Parathyroid adenoma (tissue), 2 donors: ENCODE data around the gene FYN.
"Not testable (repeated sequence)": the region's sequence is repeated elsewhere in the genome, so short reads cannot be mapped to it uniquely, and the experiment has no call there.

ENCODE experiments used
- H2AFZ ChIP-seq: fragments of 300-600 bp; sonication (generic); one replicate; pipeline ENCODE4 v1.7.0; 2017; ENCODE audit warnings: antibody characterized with exemption, mild to moderate bottlenecking
- H3K27ac ChIP-seq: fragments of 300-600 bp; sonication (generic); one replicate; pipeline ENCODE4 v1.7.0; 2017
- H3K27me3 ChIP-seq: fragments of 300-600 bp; sonication (generic); one replicate; pipeline ENCODE4 v1.7.0; 2017; ENCODE audit warnings: low read length; ENCODE audit not compliant: control insufficient read depth, insufficient read depth
- H3K36me3 ChIP-seq: fragments of 300-600 bp; sonication (generic); one replicate; pipeline ENCODE4 v1.7.0; 2017; ENCODE audit warnings: low read length; ENCODE audit not compliant: control insufficient read depth, insufficient read depth
- H3K4me1 ChIP-seq: fragments of 300-600 bp; sonication (generic); one replicate; pipeline ENCODE4 v1.7.0; 2017; ENCODE audit warnings: control low read depth
- H3K4me2 ChIP-seq: fragments of 300-600 bp; sonication (generic); one replicate; pipeline ENCODE4 v1.7.0; 2017; ENCODE audit warnings: low read length
- H3K4me3 ChIP-seq: fragments of 300-600 bp; sonication (generic); one replicate; pipeline ENCODE4 v1.7.0; 2017; ENCODE audit warnings: low read depth, low read length
- H3K79me2 ChIP-seq: fragments of 300-600 bp; sonication (generic); one replicate; pipeline ENCODE4 v1.7.0; 2017; ENCODE audit warnings: control low read depth
- H3K9ac ChIP-seq: fragments of 300-600 bp; sonication (generic); one replicate; pipeline ENCODE4 v1.7.0; 2017; ENCODE audit warnings: mild to moderate bottlenecking
- H3K9me3 ChIP-seq: fragments of 300-600 bp; sonication (generic); one replicate; pipeline ENCODE4 v1.7.0; 2017; ENCODE audit warnings: low read length; ENCODE audit not compliant: control insufficient read depth
- CTCF ChIP-seq: fragments of 300-600 bp; sonication (generic); IDR thresholded peaks from one replicate; pipeline ENCODE4 v1.7.0; 2017; ENCODE audit warnings: antibody characterized with exemption, mild to moderate bottlenecking
- donor health status: primary hyperparathyroidism.

FYN gene

GRCh38 chr6:111894951-111895350 is 21.7 kb upstream of the FYN start:
- TF ChIP-seq CTCF, result no peak
- H3K4me3 ChIP-seq, result no peak overlapping the region

DNA sequence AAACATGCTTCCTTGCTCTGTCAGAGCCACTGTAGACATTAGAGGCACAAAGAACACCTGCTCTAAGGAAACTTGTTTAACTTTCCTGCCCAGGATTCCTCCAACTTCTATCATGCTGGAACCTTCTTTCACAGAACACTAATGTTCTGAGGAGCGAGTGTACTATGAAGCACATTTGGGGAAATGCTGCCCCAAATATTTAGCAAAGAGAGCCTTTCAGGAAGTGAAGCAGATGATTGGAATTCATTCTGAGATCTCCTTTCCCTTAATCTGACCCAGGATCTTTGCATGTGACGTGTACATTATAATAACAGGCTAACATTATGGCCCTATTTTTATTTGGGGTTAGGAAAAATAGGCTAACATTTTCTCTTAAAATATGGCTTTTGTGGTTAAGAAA is 21.0 kb upstream of the FYN start:
- Histone ChIP-seq H3K9me3 (no peaks in the 10 kb centered on the region), H3K4me3 (no peak overlapping the region), H3K27ac (no peak overlapping the region)

More at GRCh38 chr6:111894951-111895350, 21.7 kb upstream of the FYN start:
- Histone ChIP-seq H3K9me3 (no peaks in the 10 kb centered on the region), H3K9ac (no peak overlapping the region), H3K4me2 (no peak overlapping the region), H3K27ac (no peak overlapping the region), H2AFZ (no peak overlapping the region), H3K36me3 (no peaks in the 10 kb centered on the region), H3K4me1 (no peaks in the 10 kb centered on the region), H3K27me3 (no peaks in the 10 kb centered on the region), H3K79me2 (no peaks in the 10 kb centered on the region)

GRCh38 chr6:111892431-111892830 is 19.2 kb upstream of the FYN start:
- no peak overlapping the region for H2AFZ ChIP-seq
- no peaks in the 10 kb centered on the region for H3K27me3 ChIP-seq
- TF ChIP-seq CTCF, result no peak
- H3K4me2 ChIP-seq, result no peak overlapping the region
- no peak overlapping the region for H3K4me3 ChIP-seq
- no peaks in the 10 kb centered on the region for H3K9me3 ChIP-seq
- no peak overlapping the region for H3K27ac ChIP-seq
- H3K36me3 ChIP-seq, result no peaks in the 10 kb centered on the region
- H3K79me2 ChIP-seq, result no peaks in the 10 kb centered on the region
- peaks cover 3% of the 10 kb centered on the region for H3K4me1 ChIP-seq
- no peak overlapping the region for H3K9ac ChIP-seq

More for the DNA sequence above, 21.0 kb upstream of the FYN start:
- H3K9ac ChIP-seq, result no peak overlapping the region
- no peak overlapping the region for H2AFZ ChIP-seq
- H3K27me3 ChIP-seq, result no peaks in the 10 kb centered on the region
- no peak overlapping the region for H3K4me2 ChIP-seq
- H3K79me2 ChIP-seq, result no peaks in the 10 kb centered on the region
- TF ChIP-seq CTCF, result no peak
- peaks cover 2% of the 10 kb centered on the region for H3K4me1 ChIP-seq
- H3K36me3 ChIP-seq, result no peaks in the 10 kb centered on the region

GRCh38 chr6:111890988-111891387 is 17.7 kb upstream of the FYN start:
- no peak for TF ChIP-seq CTCF
- H3K4me3 ChIP-seq, result no peak overlapping the region
- H3K9me3 ChIP-seq, result no peaks in the 10 kb centered on the region
- H3K36me3 ChIP-seq, result no peaks in the 10 kb centered on the region
- peaks cover 3% of the 10 kb centered on the region for H3K4me1 ChIP-seq
- H3K27ac ChIP-seq, result no peak overlapping the region
- no peaks in the 10 kb centered on the region for H3K27me3 ChIP-seq
- no peak overlapping the region for H2AFZ ChIP-seq
- no peak overlapping the region for H3K4me2 ChIP-seq
- no peaks in the 10 kb centered on the region for H3K79me2 ChIP-seq
- H3K9ac ChIP-seq, result no peak overlapping the region

- no peaks in the 10 kb centered on the region for H3K27me3 ChIP-seq
- peaks cover 3% of the 10 kb centered on the region for H3K4me1 ChIP-seq
- no peaks in the 10 kb centered on the region for H3K36me3 ChIP-seq
- no peak overlapping the region for H3K27ac ChIP-seq
- H2AFZ ChIP-seq, result peak overlapping the region; percentile 69
- TF ChIP-seq CTCF, result no peak
- H3K79me2 ChIP-seq, result no peaks in the 10 kb centered on the region
- H3K9me3 ChIP-seq, result no peaks in the 10 kb centered on the region
- H3K9ac ChIP-seq, result no peak overlapping the region
- H3K4me3 ChIP-seq, result no peak overlapping the region
- peak overlapping the region; percentile 23 for H3K4me2 ChIP-seq
These were observed 15.9 kb upstream of the FYN start for GRCh38 chr6:111888928-111889695.

DNA sequence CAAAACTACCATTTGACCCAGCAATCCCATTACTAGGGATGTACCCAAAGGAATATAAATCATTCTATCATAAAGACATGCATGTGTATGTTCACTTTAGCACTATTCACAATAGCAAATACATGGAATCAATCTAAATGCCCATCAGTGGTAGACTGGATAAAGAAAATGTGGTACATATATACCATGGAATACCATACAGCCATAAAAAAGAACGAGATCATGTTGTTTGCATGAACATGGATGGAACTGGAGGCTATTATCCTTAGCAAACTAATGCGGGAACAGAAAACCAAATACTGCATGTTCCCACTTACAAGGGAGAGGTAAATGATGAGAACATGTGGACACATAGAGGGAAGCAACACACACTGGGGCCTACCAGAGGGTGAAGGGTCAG is 13.5 kb upstream of the FYN start:
- not testable (repeated sequence) for H3K4me3 ChIP-seq, H3K9me3 ChIP-seq, H3K27ac ChIP-seq, H3K36me3 ChIP-seq, H3K4me2 ChIP-seq, H3K9ac ChIP-seq, H3K27me3 ChIP-seq, H3K79me2 ChIP-seq, H3K4me1 ChIP-seq, H2AFZ ChIP-seq
